Choroid plexus epithelial cell (primary cell): ENCODE results near the gene CAPN9.
A peak's percentile ranks its signal among the peaks of the same experiment; 100 is the strongest.

ENCODE experiments used
- DNase-seq: peaks from one replicate; pipeline ENCODE4 v3.0.0-alpha.2; 2010; ENCODE audit warnings: low read depth
- H3K4me3 ChIP-seq: 2 replicates; pipeline ENCODE4 v1.5.1; 2011; ENCODE audit warnings: low read depth, mild to moderate bottlenecking, control low read depth, low read length, moderate library complexity
- TF ChIP-seq, protein P1 (sequence below): conservative IDR thresholded peaks from 2 replicates; pipeline ENCODE4 v1.5.1; 2011; ENCODE audit warnings: low read depth, mild to moderate bottlenecking, control low read depth, inconsistent platforms, low read length, moderate library complexity

CAPN9 gene

DNA sequence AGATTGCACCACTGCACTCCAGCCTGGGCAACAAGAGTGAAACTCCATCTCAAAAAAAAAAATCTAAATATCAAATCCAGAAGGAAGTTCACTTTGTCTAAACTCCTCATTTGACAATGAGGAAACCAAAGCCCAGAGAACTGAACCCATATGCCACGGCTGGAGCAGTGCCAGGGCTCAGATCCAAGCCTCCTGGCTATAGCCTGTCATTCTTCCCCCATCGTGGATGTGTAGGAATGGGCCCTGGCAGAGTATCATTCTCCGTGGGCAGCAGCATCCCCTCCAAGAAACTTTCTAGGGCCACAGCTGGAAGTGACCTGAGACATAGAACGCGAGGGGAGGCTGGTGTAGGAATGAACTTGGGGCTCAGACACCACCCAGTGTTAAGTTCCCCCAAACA is 47.2 kb downstream of the CAPN9 start:
- TF ChIP-seq, protein P1, sequence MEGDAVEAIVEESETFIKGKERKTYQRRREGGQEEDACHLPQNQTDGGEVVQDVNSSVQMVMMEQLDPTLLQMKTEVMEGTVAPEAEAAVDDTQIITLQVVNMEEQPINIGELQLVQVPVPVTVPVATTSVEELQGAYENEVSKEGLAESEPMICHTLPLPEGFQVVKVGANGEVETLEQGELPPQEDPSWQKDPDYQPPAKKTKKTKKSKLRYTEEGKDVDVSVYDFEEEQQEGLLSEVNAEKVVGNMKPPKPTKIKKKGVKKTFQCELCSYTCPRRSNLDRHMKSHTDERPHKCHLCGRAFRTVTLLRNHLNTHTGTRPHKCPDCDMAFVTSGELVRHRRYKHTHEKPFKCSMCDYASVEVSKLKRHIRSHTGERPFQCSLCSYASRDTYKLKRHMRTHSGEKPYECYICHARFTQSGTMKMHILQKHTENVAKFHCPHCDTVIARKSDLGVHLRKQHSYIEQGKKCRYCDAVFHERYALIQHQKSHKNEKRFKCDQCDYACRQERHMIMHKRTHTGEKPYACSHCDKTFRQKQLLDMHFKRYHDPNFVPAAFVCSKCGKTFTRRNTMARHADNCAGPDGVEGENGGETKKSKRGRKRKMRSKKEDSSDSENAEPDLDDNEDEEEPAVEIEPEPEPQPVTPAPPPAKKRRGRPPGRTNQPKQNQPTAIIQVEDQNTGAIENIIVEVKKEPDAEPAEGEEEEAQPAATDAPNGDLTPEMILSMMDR, result no peak
- DNase-seq, result no peak
- H3K4me3 ChIP-seq, result no peak overlapping the region

DNA sequence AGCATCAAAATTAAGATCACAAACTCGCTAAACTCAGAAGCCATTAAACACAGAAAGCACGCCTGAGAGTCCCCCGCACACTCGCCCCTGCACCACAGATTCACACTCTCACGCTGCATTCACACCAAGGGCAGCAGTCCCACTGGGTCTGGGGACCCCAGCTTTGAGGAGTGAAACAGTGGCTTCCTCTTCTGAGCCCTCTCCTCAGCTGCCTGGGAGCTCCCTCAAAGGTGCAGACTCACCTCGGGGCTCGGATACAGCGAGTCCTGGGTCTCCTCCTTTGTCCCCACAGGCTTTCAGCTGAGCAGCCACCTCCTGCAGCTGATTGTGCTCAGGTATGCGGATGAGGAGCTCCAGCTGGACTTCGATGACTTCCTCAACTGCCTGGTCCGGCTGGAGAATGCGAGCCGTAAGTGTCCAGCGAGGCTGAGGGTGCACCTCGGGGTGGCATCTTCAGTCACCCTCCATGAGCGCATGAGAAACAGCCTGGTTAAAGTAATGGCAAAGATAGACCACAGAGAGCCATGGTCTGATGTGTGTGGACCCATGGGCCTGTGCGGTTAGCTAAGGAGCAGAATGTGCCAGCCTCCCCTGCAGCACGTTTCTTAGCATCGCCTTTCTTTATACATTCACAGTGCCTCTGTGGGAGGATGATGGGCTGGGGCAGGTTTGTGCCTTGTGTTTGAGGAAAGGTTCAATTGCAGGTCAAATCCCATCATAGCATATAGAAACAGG is 47.9 kb downstream of the CAPN9 start:
- no peak for DNase-seq
- TF ChIP-seq, protein P1, result no peak

DNA sequence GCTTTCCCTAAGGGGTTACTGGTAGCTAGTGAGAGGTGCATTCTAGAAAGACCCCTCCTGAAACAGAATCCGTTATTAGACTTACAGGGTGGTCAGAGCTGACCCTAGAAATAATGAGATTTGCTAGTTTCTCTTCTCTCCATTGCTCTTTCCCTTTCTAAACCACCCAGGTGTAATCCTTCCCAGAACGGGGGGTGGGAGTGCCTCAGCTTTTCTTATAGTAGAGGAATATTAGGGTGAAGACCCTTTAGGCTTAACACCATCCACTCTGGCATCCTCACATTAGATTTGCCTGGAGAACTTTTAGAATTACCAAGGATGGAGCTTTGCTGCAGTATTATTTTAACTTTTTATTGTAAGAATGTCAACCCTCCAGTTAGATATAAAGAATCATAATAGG is 49.4 kb downstream of the CAPN9 start:
- no peak overlapping the region for H3K4me3 ChIP-seq
- DNase-seq, result no peak
- TF ChIP-seq, protein P1, result no peak

More for the DNA sequence above, 47.9 kb downstream of the CAPN9 start:
- H3K4me3 ChIP-seq, result no peak overlapping the region

DNA sequence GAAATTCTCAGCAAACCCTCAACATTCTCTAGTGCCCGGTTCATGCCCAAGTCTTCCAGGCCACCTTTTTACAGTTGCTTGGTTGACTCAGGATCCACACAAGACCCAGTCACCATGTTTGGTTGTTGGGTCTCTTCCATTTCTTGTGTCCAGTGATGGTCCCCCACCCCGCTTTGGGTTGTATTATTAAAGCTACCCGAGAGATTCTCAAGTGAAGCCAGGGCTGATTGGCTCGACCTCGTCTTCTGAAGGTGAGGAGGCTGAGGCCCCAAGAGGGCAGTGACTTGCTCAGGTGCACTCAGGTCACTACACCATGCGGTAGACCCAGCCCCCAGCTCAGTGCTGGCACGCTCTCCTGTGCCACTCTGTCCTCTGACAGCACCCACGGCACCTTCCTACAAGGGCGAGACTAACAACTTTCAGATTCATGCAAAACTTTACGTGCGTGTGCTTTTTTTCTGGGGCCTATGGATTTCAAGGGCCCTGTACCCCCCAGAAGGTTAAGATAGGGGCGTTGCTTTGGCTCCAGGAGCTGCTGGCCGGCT is 50.3 kb downstream of the CAPN9 start:
- TF ChIP-seq, protein P1, result no peak
- no peak for DNase-seq
- H3K4me3 ChIP-seq, result no peak overlapping the region

DNA sequence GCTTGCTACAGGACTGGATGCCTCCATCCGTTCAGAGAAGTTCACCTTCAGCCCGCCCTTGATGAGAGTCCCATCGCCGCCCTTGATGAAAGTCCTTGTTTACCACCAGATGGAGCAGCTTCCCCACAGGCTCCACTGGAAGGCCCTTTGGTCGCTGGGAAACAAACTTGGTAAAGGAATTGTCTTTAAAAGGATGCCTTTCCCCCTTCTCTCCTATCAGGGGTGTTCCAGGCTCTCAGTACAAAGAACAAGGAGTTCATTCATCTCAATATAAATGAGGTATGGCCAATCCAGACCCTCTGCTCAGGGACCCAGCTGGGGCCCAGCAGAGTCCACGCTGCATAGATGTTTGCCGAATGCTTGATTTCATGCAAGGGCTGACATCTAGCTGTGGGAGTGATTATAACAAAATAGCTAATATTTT is 50.8 kb downstream of the CAPN9 start:
- TF ChIP-seq, protein P1, result peak; percentile 91
- H3K4me3 ChIP-seq, result no peak overlapping the region
- DNase-seq, result peak; percentile 86

DNA sequence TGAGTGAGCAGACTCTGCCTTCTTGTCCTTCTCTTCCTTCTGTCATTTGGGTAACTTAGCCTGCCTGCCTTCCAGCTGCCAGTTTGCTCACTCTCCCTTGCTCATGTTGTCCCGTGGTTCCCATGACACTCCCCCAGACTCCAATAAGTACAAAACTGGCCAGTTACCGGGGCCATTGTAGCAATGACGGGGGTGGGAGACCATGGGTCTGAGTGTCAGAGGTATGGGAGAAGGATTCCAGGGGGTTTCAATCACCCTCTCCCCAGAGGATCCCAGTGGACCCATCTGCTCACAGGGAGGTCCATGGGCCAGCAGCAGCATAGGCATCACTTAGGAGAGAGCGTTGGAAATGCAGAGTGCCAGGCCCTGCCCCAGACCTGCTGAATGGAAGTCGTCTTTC is 51.3 kb downstream of the CAPN9 start:
- no peak overlapping the region for H3K4me3 ChIP-seq
- no peak for DNase-seq
- TF ChIP-seq, protein P1, result no peak
